ENCODE data around the gene DHRSX. TPM values are rescaled to one million over a fixed set of nuclear protein-coding genes. Genes with fewer than 3 reads are reported as not detected.
A peak's percentile ranks its signal among the peaks of the same experiment; 100 is the strongest.

The DHRSX gene
- total and polyA plus RNA-seq, 9 of the 15 experiments (the other 6 are each of a cell fraction or from before 2014, with no cell fraction given): 0.59 to 11.0 (median 6.2) TPM

DNA sequence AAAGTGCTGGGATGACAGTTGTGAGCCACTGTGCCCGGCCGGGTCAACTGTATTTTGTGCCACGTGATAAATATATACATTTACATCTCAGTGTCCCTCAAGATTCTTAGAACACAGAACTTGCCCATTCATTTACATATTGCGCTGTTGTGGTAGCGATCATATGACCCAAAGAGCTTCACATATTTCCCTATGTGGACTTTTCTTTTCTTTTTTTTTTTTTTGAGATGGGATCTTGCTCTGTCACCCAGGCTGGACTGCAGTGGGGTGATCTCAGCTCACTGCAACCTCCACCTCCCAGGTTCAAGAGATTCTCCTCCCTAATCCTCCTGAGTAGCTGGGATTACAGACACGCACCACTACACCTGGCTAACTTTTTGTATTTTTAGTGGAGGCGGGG is 180.7 kb downstream of the DHRSX start:
- peak overlapping the region; percentile 69 for H3K4me2 ChIP-seq (ENCODE audit: insufficient read depth, low read length)
- ChIA-PET CTCF (ENCODE audit: low intra/inter-chr PET ratio) (no interaction called here), POLR2A (no interaction called here)
- peak overlapping the region; percentile 73 to 74; a peak in 3 of 4 replicates for H3K9ac ChIP-seq (ENCODE audit: insufficient read depth in 1 of 2, low read depth in 2 of 2, low read length in 2 of 2)
- intact Hi-C loops (cut with micrococcal nuclease): no loop called here
- no TSS peak for BruUV-seq (replicated peaks)
- 29% methylated on average over 6 of the region's 7 CpGs for WGBS (ENCODE audit: insufficient coverage, low coverage, missing lambda C conversion rate)
- peak overlapping the region; percentile 89 for H3K27ac ChIP-seq (ENCODE audit: extremely low read depth, low read depth, low read length)
- H4K20me1 ChIP-seq (replicated peaks; ENCODE audit: control insufficient read depth, insufficient read depth, low read length): no peaks in the 10 kb centered on the region
- H2AFZ ChIP-seq (ENCODE audit: low read depth, low read length): no peak overlapping the region
- no peak; the same call in 2 of the 3 replicates for ATAC-seq
- H3K36me3 ChIP-seq (ENCODE audit: control insufficient read depth, insufficient read depth, low read length): no peaks in the 10 kb centered on the region
- peaks cover 6% of the 10 kb centered on the region; the same call in 1 of the 2 replicates for H3K9me3 ChIP-seq (replicated peaks; ENCODE audit: control insufficient read depth, insufficient read depth, low read depth, low read length)
- DNase-seq (ENCODE audit: extremely low read depth in 1 of 4, low spot score in 3 of 4): peak in 1 of 4 experiments; percentile 10
- peaks cover 9% of the 10 kb centered on the region for H3K79me2 ChIP-seq (ENCODE audit: control insufficient read depth, insufficient read depth, low read length)
- in situ Hi-C loops (cut with MboI): no loop called here
- peak overlapping the region; percentile 27 for H3K4me3 ChIP-seq
- no peak for FAIRE-seq
- peaks cover 11 to 14% of the 10 kb centered on the region in 2 experiments; a peak in 3 of 5 replicates for H3K4me1 ChIP-seq (replicated peaks in 1 of 2; ENCODE audit: control insufficient read depth in 2 of 2, insufficient read depth in 2 of 2, low read length in 2 of 2)
- no peaks in the 10 kb centered on the region for H3K9me1 ChIP-seq (ENCODE audit: control insufficient read depth, insufficient read depth, low read length)
- no peaks in the 10 kb centered on the region for H3K27me3 ChIP-seq (ENCODE audit: control insufficient read depth in 2 of 2, insufficient read depth in 2 of 2, low read length in 2 of 2)
- TF ChIP-seq CBFA2T2 (conservative IDR thresholded peaks at IDR 0.05) (0 out of 2 replicates have a peak, but pooled peaks have one; percentile 7), EGR1 (conservative IDR thresholded peaks at IDR 0.05) (no peak), ZNF280A (IDR thresholded peaks at IDR 0.05; ENCODE audit: low read depth, partially characterized antibody) (no peak), ATF6 (CRISPR knock-in tag; IDR thresholded peaks at IDR 0.05) (no peak), RCOR1 (IDR thresholded peaks at IDR 0.05; ENCODE audit: borderline replicate concordance in 1 of 2, low read depth in 2 of 2, low read length in 2 of 2) (no peak), ATF3 (IDR thresholded peaks at IDR 0.05) (peak; percentile 11; the same call in 1 of the 2 replicates), ATF3 (CRISPR knock-in tag; conservative IDR thresholded peaks at IDR 0.05) (no peak), ZNF398 (CRISPR knock-in tag; IDR thresholded peaks at IDR 0.05) (no peak), ETV1 (tag; conservative IDR thresholded peaks at IDR 0.05; ENCODE audit: low read depth) (no peak), LCOR (CRISPR knock-in tag; IDR thresholded peaks at IDR 0.05) (no peak), MTA3 (IDR thresholded peaks at IDR 0.05; ENCODE audit: borderline replicate concordance) (no peak), ZNF830 (CRISPR knock-in tag; IDR thresholded peaks at IDR 0.05) (no peak), SOX6 (IDR thresholded peaks at IDR 0.05) (no peak), BRF1 (IDR thresholded peaks at IDR 0.05; ENCODE audit: borderline replicate concordance, extremely low read depth, insufficient read length) (no peak), FOXP1 (CRISPR knock-in tag; IDR thresholded peaks at IDR 0.05) (no peak), PTTG1 (tag; IDR thresholded peaks at IDR 0.05; ENCODE audit: low read depth) (no peak), NELFE (IDR thresholded peaks at IDR 0.05; ENCODE audit: insufficient read depth, insufficient read length) (no peak), ATF1 (CRISPR knock-in tag; IDR thresholded peaks at IDR 0.05) (no peak), ATF1 (tag; IDR thresholded peaks at IDR 0.05) (no peak)
